T-helper 2 cell treated with Interferon-gamma antibody and Interleukin-4, amounts not matched to agents 100 ng/mL and 5 ng/mL, for 36 hours (primary cell): ENCODE measurements around the gene ASPN. TPM values are rescaled to one million over a fixed set of nuclear protein-coding genes. Genes with fewer than 3 reads are reported as not detected.
"Not testable (repeated sequence)": the region's sequence is repeated elsewhere in the genome, so short reads cannot be mapped to it uniquely, and the experiment has no call there.

ENCODE experiments used
- intact Hi-C: fragments of 100-400 bp; cut with micrococcal nuclease; formaldehyde crosslinking; loops from one replicate; pipeline ENCODE4 v1.15.1; 2023
- total RNA-seq: library from RNA; stranded (reverse); gene quantifications from 2 replicates; pipeline ENCODE4 v1.2.3, GENCODE V29; 2022

ASPN gene
- total RNA-seq, 1 donor from 2014 or later, result not detected

DNA sequence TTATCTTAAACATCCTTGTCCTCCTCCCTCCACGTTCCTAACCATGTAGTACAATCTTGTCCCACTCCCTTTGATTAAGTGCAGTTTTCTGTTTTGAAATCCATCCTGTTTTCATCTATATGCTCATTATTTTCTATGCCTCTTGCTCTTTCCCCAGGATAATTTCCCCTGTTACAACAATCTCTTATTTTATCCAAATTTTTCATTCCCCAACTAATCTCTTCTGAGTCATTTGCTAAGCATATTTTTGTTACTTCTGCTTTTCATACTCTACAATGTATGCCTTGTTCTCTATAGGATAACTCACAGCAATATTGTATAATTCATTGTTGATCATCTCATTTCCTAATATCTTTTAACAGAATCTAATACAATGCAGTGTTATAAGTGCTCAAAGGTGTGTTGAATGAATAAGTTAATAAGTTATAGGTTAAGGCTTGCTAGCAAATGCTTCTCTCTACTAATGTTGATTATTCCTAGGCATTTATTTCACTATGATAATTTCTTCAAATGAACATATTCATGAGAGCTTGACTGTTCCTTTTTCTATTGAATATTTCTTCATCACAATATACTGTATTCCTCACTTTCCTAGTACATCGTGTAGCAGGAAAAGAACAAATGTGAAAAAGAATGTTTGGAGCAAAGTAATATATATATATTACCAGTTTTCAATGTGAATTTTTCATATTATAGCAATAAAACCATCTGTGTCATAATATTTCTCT is 59.5 kb downstream of the ASPN start:
- intact Hi-C loops, result no loop called here

DNA sequence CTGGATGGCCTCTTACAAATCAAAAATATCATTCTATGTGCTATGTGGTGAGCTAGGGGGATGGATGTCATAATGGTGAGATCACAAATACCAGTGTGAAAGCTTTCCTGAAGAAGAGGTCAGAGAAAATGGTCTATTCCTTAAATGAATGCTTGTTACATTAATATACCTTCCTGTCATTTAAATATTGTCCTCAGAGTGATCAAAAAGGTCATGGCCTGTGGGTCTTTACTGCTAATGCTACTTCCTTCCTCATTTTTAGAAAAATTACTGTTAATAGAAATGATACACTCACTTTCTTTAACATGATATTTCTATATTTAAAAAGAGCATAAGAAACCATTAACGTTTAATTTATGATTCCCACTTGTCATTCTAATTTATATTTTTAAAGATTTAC is 67.7 kb downstream of the ASPN start:
- intact Hi-C loops, result no loop called here

DNA sequence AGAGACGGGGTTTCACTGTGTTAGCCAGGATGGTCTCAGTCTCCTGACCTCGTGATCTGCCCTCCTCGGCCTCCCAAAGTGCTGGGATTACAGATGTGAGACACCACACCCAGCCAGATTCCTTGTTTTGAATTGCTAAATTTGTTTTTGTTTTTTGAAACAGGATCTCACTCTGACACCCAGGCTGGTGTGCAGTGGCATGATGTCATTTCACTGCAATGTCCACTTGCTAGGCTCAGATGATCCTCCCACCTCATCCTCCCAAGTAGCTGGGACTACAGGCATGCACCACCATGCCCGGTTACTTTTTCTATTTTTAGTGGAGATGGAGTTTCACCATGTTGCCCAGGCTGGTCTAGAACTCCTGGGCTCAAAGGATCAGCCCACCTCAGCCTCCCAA is 71.1 kb downstream of the ASPN start:
- intact Hi-C loops, result not testable (repeated sequence)

DNA sequence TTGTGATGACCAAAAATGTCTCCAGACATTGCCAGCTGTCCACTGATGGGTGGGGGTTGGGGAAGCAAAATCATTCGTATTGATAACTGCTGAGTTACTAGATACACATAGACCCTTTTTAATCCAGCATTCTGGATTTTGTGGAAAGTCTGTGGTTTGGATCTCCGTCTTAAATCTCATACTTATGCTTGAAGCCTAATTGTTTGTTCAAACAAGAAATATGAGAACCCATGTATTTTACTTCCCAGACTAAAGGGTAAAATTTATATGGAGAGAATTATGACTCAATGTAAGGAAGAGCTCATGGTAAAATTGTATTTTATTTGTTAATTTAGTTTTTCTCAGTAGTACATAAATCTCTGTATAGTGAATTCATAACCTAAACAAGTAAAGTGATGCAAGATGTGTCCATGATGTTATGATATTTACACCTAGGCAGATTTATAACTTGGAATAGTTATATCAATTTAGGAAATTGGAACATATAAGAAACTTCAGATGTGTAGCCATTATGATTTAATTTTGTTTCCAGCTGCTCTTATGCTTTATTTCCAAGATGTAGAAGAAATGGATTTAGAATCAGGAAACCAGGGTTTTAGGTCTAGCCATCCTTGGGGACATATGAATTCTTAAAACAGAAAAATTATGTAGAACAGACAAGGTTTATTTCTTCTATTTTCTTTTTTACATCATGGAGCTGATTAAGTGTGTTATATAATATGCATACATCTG is 73.4 kb downstream of the ASPN start:
- intact Hi-C loops, result no loop called here

DNA sequence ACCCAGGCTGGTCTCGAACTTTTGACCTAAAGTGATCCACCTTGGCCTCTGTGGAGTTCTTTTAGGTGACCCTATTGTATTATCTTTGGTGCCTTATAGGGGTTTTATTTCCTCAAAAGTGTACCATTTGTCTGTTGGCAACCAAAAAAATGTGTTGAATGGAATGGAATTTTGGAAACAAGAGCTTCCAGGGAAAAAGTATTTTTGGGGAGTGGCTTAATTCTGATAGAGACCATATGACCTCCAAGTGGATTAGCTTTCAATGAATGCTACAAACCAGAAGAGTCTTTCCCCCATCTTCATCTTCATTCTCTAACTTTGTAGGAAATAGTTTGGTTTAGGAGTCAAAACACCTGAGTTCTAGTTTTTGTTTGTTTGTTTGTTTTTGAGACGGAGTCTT is 74.5 kb downstream of the ASPN start:
- intact Hi-C loops, result no loop called here

DNA sequence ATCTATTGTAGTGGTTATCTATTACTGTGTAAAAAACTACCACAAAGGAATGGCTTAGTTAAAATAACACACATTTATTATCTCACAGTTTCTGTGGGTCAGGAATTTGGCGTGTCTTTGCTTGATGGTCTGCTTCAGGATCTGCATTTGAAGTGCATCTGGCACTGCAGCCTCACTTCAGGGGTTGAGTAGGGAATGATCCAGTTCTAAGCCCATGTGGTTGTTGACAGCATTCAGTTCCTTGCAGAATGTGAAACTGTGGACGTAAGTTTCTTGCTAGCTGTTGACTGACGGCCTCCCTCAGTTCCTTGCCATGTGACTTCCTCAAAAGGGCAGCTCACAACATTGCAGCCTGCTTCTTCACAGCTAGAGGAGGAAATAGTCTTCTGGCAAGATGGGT is 75.8 kb downstream of the ASPN start:
- intact Hi-C loops, result no loop called here

Other genes with a start within 250 kb of the ASPN start
- 133 and 136 TPM in 2 replicates for gene IARS1, start 188.8 kb downstream of the ASPN start, total RNA-seq
- gene NOL8, start 157.2 kb downstream of the ASPN start, total RNA-seq, result 59.7 and 68.3 TPM in 2 replicates
- gene CENPP, start 156.6 kb downstream of the ASPN start, total RNA-seq, result 26.9 and 27.2 TPM in 2 replicates
- not detected in 2 replicates for gene OGN, start 77.9 kb downstream of the ASPN start, total RNA-seq
- not detected in 2 replicates for gene OMD, start 58.0 kb downstream of the ASPN start, total RNA-seq
- gene ECM2, start 53.5 kb upstream of the ASPN start, total RNA-seq, result not detected in 2 replicates
- 9.0 and 11.0 TPM in 2 replicates for gene IPPK, start 187.6 kb upstream of the ASPN start, total RNA-seq